ENCODE measurements around the gene P2RY11. TPM values are rescaled to one million over a fixed set of nuclear protein-coding genes. Genes with fewer than 3 reads are reported as not detected.

Gene P2RY11
- total RNA-seq, 4 donors from 2014 or later = 2.9 to 9.2 (median 5.8) TPM

GRCh38 chr19:10109528-10109927 lies 2.0 kb upstream of the P2RY11 start:
- H3K36me3 ChIP-seq = peaks cover 32 to 61% (median 40%) of the 10 kb centered on the region in 3 donors
- DNase-seq = no peak
- no peak overlapping the region for H3K27ac ChIP-seq
- H3K27me3 ChIP-seq = no peaks in the 10 kb centered on the region
- intact Hi-C loops (cut with DNase I) = no loop called here
- TF ChIP-seq, protein P1, sequence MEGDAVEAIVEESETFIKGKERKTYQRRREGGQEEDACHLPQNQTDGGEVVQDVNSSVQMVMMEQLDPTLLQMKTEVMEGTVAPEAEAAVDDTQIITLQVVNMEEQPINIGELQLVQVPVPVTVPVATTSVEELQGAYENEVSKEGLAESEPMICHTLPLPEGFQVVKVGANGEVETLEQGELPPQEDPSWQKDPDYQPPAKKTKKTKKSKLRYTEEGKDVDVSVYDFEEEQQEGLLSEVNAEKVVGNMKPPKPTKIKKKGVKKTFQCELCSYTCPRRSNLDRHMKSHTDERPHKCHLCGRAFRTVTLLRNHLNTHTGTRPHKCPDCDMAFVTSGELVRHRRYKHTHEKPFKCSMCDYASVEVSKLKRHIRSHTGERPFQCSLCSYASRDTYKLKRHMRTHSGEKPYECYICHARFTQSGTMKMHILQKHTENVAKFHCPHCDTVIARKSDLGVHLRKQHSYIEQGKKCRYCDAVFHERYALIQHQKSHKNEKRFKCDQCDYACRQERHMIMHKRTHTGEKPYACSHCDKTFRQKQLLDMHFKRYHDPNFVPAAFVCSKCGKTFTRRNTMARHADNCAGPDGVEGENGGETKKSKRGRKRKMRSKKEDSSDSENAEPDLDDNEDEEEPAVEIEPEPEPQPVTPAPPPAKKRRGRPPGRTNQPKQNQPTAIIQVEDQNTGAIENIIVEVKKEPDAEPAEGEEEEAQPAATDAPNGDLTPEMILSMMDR (IDR thresholded peaks at IDR 0.05) = no peak
- no peak for TF ChIP-seq POLR2A (IDR thresholded peaks at IDR 0.05)
- peaks cover 13 to 66% (median 26%) of the 10 kb centered on the region in 3 donors for H3K4me1 ChIP-seq
- H3K4me3 ChIP-seq = no peak overlapping the region
- WGBS, 2 donors = 88 to 100% methylated on average over 2 to 6 of the region's 14 CpGs
- H3K9me3 ChIP-seq = no peaks in the 10 kb centered on the region

DNA sequence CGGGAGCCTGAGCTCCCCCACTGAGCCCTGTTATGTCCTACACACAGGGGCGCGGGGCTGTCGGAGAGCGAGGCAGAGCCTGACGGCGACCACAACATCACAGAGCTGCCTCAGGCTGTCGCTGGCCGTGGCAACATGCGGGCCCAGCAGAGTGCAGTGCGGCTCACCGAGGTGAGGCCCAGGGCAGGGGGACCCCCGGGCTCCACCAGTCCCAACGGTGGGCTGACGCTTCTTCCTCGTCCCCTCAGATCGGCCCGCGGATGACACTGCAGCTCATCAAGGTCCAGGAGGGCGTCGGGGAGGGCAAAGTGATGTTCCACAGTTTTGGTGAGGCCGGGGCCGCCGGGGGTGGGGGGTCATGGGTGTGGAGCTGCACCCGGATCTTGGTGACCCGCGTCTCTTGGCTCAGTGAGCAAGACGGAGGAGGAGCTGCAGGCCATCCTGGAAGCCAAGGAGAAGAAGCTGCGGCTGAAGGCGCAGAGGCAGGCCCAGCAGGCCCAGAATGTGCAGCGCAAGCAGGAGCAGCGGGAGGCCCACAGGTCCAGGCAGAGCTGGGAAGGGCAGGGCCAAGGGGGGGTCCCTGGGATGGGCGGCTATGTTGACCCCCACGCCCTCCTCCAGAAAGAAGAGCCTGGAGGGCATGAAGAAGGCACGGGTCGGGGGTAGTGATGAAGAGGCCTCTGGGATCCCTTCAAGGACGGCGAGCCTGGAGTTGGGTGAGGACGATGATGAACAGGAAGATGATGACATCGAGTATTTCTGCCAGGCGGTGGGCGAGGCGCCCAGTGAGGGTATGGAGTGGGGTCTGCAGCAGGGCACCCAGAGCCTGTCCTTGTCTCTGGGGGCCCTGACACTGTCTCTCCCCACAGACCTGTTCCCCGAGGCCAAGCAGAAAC lies 1.2 kb upstream of the P2RY11 start:
- intact Hi-C loops (cut with DNase I) = loop anchor here (10.0 kb wide), 1 partner anchor 144 kb away; the partner anchor contains the start of gene MRPL4
- 80% methylated on average over 12 to 13 of the region's 44 CpGs for WGBS, 2 donors
- Histone ChIP-seq H3K4me3 (no peak overlapping the region), H3K4me1 (peaks cover 13 to 60% (median 26%) of the 10 kb centered on the region in 3 donors), H3K9me3 (no peaks in the 10 kb centered on the region), H3K27me3 (no peaks in the 10 kb centered on the region), H3K36me3 (peaks cover 34 to 68% (median 46%) of the 10 kb centered on the region in 3 donors), H3K27ac (no peak overlapping the region)
- no peak for DNase-seq
- TF ChIP-seq, protein P1 (IDR thresholded peaks at IDR 0.05) = no peak
- no peak for TF ChIP-seq POLR2A (IDR thresholded peaks at IDR 0.05)

DNA sequence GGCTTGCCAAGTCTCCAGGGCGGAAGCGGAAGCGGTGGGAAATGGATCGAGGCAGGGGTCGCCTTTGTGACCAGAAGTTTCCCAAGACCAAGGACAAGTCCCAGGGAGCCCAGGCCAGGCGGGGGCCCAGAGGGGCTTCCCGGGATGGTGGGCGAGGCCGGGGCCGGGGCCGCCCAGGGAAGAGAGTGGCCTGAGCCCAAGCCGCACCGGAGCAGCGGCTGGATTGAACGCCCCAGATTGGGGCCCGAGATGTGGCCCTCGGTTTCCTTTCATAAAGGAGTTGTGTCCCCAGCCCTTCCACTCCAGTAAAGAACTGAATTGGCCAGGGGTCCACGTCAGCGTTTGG lies 548 bp upstream of the P2RY11 start:
- Histone ChIP-seq H3K4me1 (peaks cover 13 to 54% (median 21%) of the 10 kb centered on the region in 3 donors), H3K27ac (no peak overlapping the region), H3K9me3 (no peaks in the 10 kb centered on the region), H3K27me3 (no peaks in the 10 kb centered on the region), H3K36me3 (peaks cover 39 to 75% (median 52%) of the 10 kb centered on the region in 3 donors), H3K4me3 (no peak overlapping the region)
- DNase-seq = no peak
- 82 to 89% methylated on average over 3 to 16 of the region's 19 CpGs for WGBS, 2 donors
- TF ChIP-seq, protein P1 (IDR thresholded peaks at IDR 0.05) = no peak
- no peak for TF ChIP-seq POLR2A (IDR thresholded peaks at IDR 0.05)
- intact Hi-C loops (cut with DNase I) = loop anchor here (10.0 kb wide), 1 partner anchor 144 kb away; the partner anchor contains the start of gene MRPL4

- no peaks in the 10 kb centered on the region for H3K27me3 ChIP-seq
- H3K36me3 ChIP-seq = peaks cover 44 to 86% (median 62%) of the 10 kb centered on the region in 3 donors
- H3K4me1 ChIP-seq = peaks cover 7 to 46% (median 12%) of the 10 kb centered on the region in 3 donors
- H3K27ac ChIP-seq = peak overlapping the region in 2 of 4 donors; percentile 57 to 58
- no peak for TF ChIP-seq POLR2A (IDR thresholded peaks at IDR 0.05)
- TF ChIP-seq, protein P1 (IDR thresholded peaks at IDR 0.05) = no peak
- no peak for DNase-seq
- peak overlapping the region in 1 of 4 donors; percentile 23 for H3K4me3 ChIP-seq
- intact Hi-C loops (cut with DNase I) = loop anchor here (10.0 kb wide), 1 partner anchor 143 kb away; the partner anchor contains the start of gene MRPL4
- WGBS, 2 donors = 50 to 56% methylated on average over 9 to 17 of the region's 23 CpGs
- no peaks in the 10 kb centered on the region for H3K9me3 ChIP-seq
Measured at GRCh38 chr19:10112037-10112761, 706 bp downstream of the P2RY11 start.

Measured in esophagus squamous epithelium (tissue), 5 donors.